ENCODE results near the gene MAP3K19. TPM values are rescaled to one million over a fixed set of nuclear protein-coding genes. Genes with fewer than 3 reads are reported as not detected.

Gene MAP3K19
- total RNA-seq, 2 donors from 2014 or later, result not detected

DNA sequence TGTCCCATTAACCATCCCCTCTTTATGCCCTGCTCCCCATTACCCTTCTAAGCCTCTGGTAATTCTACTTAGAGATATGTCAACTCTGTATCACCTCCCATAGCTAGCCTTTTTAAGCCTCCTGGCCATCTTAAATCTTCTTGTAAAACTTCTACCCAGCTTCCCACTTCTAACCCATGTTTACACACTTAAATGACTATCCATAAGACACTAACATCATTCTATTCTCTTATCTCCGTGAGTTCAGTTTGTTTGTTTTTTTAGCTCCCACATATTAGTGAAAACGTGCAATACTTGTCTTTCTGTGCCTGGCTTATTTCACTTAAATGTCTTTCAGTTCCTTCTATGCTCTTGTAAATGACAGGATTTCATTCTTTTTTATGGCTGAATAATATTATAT lies 47.3 kb upstream of the MAP3K19 start:
- Histone ChIP-seq H3K9me3 (ENCODE audit: control insufficient read depth, low read length) (peaks cover 12% of the 10 kb centered on the region), H3K36me3 (ENCODE audit: control insufficient read depth, insufficient read depth, low read length) (peaks cover 54% of the 10 kb centered on the region), H3K4me1 (ENCODE audit: control insufficient read depth, insufficient read depth, low read length) (peaks cover 4% of the 10 kb centered on the region), H3K27ac (ENCODE audit: low read depth, low read length) (no peak overlapping the region), H3K9ac (ENCODE audit: extremely low read depth, low read length, poor library complexity, severe bottlenecking) (no peak overlapping the region), H3K4me3 (ENCODE audit: low read length) (no peak overlapping the region), H3K27me3 (ENCODE audit: control insufficient read depth, insufficient read depth, low read length, poor library complexity, severe bottlenecking) (no peaks in the 10 kb centered on the region)
- H3K9me3 Mint-ChIP-seq, result peaks cover 2% of the 10 kb centered on the region
- peaks cover 20% of the 10 kb centered on the region for H3K4me1 Mint-ChIP-seq
- H3K4me3 Mint-ChIP-seq, result no peak overlapping the region
- no peak overlapping the region for H3K27ac Mint-ChIP-seq
- WGBS, 2 experiments (ENCODE audit: insufficient coverage in 1 of 2, insufficient read length in 1 of 2), result 95 to 100% methylated on average over 2 of the region's 2 CpGs
- TF ChIP-seq, protein P1, sequence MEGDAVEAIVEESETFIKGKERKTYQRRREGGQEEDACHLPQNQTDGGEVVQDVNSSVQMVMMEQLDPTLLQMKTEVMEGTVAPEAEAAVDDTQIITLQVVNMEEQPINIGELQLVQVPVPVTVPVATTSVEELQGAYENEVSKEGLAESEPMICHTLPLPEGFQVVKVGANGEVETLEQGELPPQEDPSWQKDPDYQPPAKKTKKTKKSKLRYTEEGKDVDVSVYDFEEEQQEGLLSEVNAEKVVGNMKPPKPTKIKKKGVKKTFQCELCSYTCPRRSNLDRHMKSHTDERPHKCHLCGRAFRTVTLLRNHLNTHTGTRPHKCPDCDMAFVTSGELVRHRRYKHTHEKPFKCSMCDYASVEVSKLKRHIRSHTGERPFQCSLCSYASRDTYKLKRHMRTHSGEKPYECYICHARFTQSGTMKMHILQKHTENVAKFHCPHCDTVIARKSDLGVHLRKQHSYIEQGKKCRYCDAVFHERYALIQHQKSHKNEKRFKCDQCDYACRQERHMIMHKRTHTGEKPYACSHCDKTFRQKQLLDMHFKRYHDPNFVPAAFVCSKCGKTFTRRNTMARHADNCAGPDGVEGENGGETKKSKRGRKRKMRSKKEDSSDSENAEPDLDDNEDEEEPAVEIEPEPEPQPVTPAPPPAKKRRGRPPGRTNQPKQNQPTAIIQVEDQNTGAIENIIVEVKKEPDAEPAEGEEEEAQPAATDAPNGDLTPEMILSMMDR (conservative IDR thresholded peaks at IDR 0.05), result no peak
- H3K27me3 Mint-ChIP-seq (ENCODE audit: insufficient read depth), result no peaks in the 10 kb centered on the region
- peaks cover 29% of the 10 kb centered on the region for H3K36me3 Mint-ChIP-seq (ENCODE audit: low read depth)
- DNase-seq, result no peak

DNA sequence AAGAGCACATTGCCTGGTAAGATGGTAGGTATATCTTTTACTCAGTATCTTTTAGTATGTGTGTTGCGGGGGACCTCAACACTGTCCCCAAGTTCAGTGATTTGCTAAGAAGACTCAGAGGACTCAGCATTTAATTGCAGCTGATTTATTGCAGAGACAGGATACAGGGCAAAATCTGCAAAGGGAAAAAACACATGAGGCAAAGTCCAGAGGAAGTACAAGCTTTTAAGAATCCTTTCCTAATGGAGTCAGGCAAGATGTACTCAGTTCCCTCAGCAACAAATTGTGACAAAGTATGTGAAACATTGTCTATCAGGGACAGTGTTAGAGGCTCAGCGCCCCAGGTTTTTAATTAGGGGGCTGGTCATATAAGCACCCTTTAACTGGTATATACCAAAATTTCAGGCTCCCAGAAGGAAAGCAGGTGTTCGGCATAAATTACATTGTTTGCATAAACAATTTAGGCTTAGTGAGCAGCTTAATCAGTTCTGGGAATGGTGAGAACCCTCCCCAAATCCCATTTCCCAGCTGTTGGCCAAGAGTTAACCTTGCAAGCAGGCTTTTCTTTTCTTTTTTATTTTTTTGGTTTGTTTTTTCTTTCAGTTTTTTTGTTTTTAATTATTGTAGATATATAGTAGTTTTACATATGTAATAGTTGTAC lies 46.6 kb upstream of the MAP3K19 start:
- H3K4me1 ChIP-seq (ENCODE audit: control insufficient read depth, insufficient read depth, low read length), result peaks cover 4% of the 10 kb centered on the region
- peaks cover 56% of the 10 kb centered on the region for H3K36me3 ChIP-seq (ENCODE audit: control insufficient read depth, insufficient read depth, low read length)
- H3K27ac ChIP-seq (ENCODE audit: low read depth, low read length), result no peak overlapping the region
- Mint-ChIP-seq H3K27ac (no peak overlapping the region), H3K36me3 (ENCODE audit: low read depth) (peaks cover 36% of the 10 kb centered on the region), H3K4me1 (peaks cover 20% of the 10 kb centered on the region), H3K27me3 (ENCODE audit: insufficient read depth) (no peaks in the 10 kb centered on the region), H3K9me3 (peaks cover 9% of the 10 kb centered on the region), H3K4me3 (no peak overlapping the region)
- TF ChIP-seq, protein P1 (conservative IDR thresholded peaks at IDR 0.05), result no peak
- no peak overlapping the region for H3K4me3 ChIP-seq (ENCODE audit: low read length)
- 96 to 100% methylated on average over 2 to 3 of the region's 3 CpGs for WGBS, 2 experiments (ENCODE audit: insufficient coverage in 1 of 2, insufficient read length in 1 of 2)
- no peak overlapping the region for H3K9ac ChIP-seq (ENCODE audit: extremely low read depth, low read length, poor library complexity, severe bottlenecking)
- no peak for DNase-seq
- H3K9me3 ChIP-seq (ENCODE audit: control insufficient read depth, low read length), result peaks cover 18% of the 10 kb centered on the region
- H3K27me3 ChIP-seq (ENCODE audit: control insufficient read depth, insufficient read depth, low read length, poor library complexity, severe bottlenecking), result no peaks in the 10 kb centered on the region

- Histone ChIP-seq H3K4me3 (ENCODE audit: low read length) (no peak overlapping the region), H3K4me1 (ENCODE audit: control insufficient read depth, insufficient read depth, low read length) (peaks cover 4% of the 10 kb centered on the region), H3K27me3 (ENCODE audit: control insufficient read depth, insufficient read depth, low read length, poor library complexity, severe bottlenecking) (no peaks in the 10 kb centered on the region), H3K9ac (ENCODE audit: extremely low read depth, low read length, poor library complexity, severe bottlenecking) (no peak overlapping the region), H3K9me3 (ENCODE audit: control insufficient read depth, low read length) (peaks cover 18% of the 10 kb centered on the region), H3K36me3 (ENCODE audit: control insufficient read depth, insufficient read depth, low read length) (peaks cover 56% of the 10 kb centered on the region), H3K27ac (ENCODE audit: low read depth, low read length) (no peak overlapping the region)
- TF ChIP-seq, protein P1 (conservative IDR thresholded peaks at IDR 0.05), result no peak
- no peak for DNase-seq
- H3K36me3 Mint-ChIP-seq (ENCODE audit: low read depth), result peaks cover 38% of the 10 kb centered on the region
- no peaks in the 10 kb centered on the region for H3K27me3 Mint-ChIP-seq (ENCODE audit: insufficient read depth)
- peaks cover 20% of the 10 kb centered on the region for H3K4me1 Mint-ChIP-seq
- no peak overlapping the region for H3K27ac Mint-ChIP-seq
- peaks cover 12% of the 10 kb centered on the region for H3K9me3 Mint-ChIP-seq
- H3K4me3 Mint-ChIP-seq, result no peak overlapping the region
These were observed 45.9 kb upstream of the MAP3K19 start for GRCh38 chr2:135093193-135093592.

Measured in endodermal cell (in vitro differentiated cells).